Mammary epithelial cell (primary cell): ENCODE measurements around the gene AADAT.

ENCODE experiments used
- EZH2 ChIP-seq: IDR thresholded peaks from 2 replicates; pipeline ENCODE4 v1.6.1; 2012; ENCODE audit warnings: low read length, inconsistent platforms, borderline replicate concordance
- TF ChIP-seq, protein P1 (sequence below), 2 donors: IDR thresholded peaks in 1 of 2; conservative IDR thresholded peaks in 1 of 2; 2 replicates each; pipeline ENCODE4 v1.5.1; 2011 to 2012; ENCODE audit warnings: inconsistent platforms in 2 of 2, low read length in 2 of 2, mild to moderate bottlenecking in 2 of 2, control low read depth in 1 of 2, low read depth in 1 of 2; ENCODE audit not compliant: insufficient read depth in 1 of 2; ENCODE audit errors: extremely low read depth in 1 of 2

DNA sequence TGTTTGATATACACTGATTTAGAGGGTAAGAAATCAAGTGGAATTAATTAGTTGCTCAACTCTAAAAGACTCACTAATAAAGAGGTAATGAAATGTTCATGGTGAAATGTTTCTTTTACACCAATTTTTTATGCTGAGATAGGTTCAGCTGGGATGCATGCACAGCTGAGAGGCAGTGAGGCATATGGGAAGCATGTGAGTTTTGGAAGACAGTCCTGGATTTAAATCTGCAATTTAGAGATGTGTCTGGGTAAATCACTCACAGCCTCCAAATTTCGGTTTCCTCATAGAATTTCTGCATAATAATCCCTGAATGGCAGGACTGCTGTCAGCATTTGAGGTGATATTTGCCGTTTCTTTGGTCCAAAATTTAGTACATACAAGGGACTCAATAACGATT, 48.2 kb upstream of the AADAT start:
- TF ChIP-seq, protein P1, sequence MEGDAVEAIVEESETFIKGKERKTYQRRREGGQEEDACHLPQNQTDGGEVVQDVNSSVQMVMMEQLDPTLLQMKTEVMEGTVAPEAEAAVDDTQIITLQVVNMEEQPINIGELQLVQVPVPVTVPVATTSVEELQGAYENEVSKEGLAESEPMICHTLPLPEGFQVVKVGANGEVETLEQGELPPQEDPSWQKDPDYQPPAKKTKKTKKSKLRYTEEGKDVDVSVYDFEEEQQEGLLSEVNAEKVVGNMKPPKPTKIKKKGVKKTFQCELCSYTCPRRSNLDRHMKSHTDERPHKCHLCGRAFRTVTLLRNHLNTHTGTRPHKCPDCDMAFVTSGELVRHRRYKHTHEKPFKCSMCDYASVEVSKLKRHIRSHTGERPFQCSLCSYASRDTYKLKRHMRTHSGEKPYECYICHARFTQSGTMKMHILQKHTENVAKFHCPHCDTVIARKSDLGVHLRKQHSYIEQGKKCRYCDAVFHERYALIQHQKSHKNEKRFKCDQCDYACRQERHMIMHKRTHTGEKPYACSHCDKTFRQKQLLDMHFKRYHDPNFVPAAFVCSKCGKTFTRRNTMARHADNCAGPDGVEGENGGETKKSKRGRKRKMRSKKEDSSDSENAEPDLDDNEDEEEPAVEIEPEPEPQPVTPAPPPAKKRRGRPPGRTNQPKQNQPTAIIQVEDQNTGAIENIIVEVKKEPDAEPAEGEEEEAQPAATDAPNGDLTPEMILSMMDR (conservative IDR thresholded peaks at IDR 0.05 in 1 of 2, IDR thresholded peaks at IDR 0.05 in 1 of 2; ENCODE audit: extremely low read depth in 1 of 2, insufficient read depth in 1 of 2, low read depth in 1 of 2, low read length in 2 of 2) = no peak
- no peak for TF ChIP-seq EZH2
